Urothelium cell line (cell line): ENCODE data around the gene TLK2.
"Not testable (repeated sequence)": the region's sequence is repeated elsewhere in the genome, so short reads cannot be mapped to it uniquely, and the experiment has no call there.

Experiments
- DNase-seq: peaks from one replicate; pipeline ENCODE4 v3.0.0; 2011; ENCODE audit warnings: low spot score, mixed read lengths
- FAIRE-seq: peaks from 2 replicates; lab custom pipeline; 2011; peaks lifted over from hg19 to GRCh38; lab: Jason Lieb, UNC

The TLK2 gene

GRCh38 chr17:62478424-62478879 lies at the start of gene TLK2:
Gene TLK2 (plus strand): TSS chr17:62478825. CDS start chr17:62481126, 2,301 bp downstream.
- DNase-seq: peak; percentile 99
- no peak for FAIRE-seq

GRCh38 chr17:62435251-62435650 lies 43.4 kb upstream of the TLK2 start:
- FAIRE-seq, DNase-seq: not testable (repeated sequence)

DNA sequence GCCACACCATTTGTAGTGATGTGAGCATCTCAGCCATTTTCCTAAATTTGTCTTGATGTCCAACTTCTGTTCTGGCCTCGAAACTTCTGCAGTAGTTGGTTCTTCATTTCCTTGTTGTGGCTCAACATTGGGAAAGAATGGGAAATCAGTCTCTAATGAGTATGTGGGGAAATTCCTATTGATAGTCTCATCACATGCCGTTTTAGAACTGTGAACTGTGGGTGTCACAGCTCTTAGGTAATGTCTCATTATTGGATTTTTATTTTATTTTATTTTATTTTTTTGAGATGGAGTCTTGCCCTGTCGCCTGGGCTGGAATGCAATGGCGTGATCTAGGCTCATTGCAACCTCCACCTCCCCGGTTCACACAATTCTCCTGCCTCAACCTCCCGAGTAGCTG lies 37.4 kb upstream of the TLK2 start:
- not testable (repeated sequence) for DNase-seq, FAIRE-seq

GRCh38 chr17:62444063-62444462 lies 34.6 kb upstream of the TLK2 start:
- FAIRE-seq: no peak
- DNase-seq: no peak

GRCh38 chr17:62445791-62446190 lies 32.8 kb upstream of the TLK2 start:
- DNase-seq, FAIRE-seq: not testable (repeated sequence)

- not testable (repeated sequence) for DNase-seq, FAIRE-seq
Observed at GRCh38 chr17:62452195-62452594, 26.4 kb upstream of the TLK2 start.

DNA sequence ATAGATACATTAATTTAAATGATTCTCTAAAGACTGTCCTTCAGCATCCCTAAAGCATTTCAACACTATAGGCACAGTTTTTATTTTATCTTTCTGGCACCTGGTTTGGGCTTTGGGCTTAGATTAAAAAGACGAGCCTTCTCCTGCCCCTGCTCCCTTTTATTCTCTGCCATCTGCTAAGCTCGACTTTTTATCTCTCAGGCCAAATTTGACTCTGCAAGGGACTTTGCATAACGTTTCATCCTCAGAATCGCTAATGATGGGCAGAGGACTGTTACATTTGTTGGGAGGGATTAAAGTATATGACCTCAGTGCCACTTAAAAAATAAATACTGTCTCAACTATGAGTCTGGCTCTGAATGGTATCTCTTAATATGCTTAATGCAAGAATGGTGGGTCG lies 25.6 kb upstream of the TLK2 start:
- FAIRE-seq, DNase-seq: not testable (repeated sequence)

DNA sequence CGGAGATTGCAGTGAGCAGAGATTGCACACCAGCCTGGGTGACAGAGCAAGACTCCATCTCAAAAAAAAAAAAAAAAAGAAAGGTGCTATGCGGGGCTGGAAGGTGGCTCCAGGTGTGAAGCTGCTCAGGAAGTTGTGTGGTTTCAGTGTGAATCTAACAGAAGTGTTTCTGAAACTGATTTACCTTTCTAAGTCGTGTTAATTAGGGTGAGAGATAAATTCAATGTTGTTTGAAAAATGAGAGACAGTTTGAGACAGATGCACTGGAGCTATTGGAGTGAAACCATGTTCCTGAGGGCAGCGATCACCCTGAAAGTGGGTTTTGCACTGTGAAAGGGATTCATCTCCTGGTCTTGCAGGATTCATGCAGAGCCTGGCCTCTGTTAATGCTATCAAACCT lies 25.0 kb upstream of the TLK2 start:
- not testable (repeated sequence) for FAIRE-seq, DNase-seq

- not testable (repeated sequence) for DNase-seq, FAIRE-seq
Observed at GRCh38 chr17:62454111-62454510, 24.5 kb upstream of the TLK2 start.

DNA sequence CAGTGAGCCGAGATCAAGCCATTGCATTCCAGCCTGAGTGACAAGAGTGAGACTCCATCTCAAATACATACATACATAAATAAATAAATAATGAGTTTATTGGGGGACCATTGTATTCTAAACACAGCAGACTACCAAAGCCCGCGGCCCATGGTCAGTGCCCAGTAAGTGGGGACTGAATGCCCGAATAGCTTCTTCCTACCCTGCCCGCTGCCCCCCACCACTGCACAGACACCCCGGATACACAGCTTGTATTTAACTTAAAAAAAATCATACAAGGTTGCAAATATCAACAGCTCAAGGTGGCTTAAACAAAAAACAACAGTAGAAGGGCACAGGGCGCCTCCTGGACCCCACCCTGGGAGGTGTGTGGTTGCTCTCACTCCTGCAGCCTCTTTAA lies 22.6 kb upstream of the TLK2 start:
- DNase-seq (no peak), FAIRE-seq (no peak)

DNA sequence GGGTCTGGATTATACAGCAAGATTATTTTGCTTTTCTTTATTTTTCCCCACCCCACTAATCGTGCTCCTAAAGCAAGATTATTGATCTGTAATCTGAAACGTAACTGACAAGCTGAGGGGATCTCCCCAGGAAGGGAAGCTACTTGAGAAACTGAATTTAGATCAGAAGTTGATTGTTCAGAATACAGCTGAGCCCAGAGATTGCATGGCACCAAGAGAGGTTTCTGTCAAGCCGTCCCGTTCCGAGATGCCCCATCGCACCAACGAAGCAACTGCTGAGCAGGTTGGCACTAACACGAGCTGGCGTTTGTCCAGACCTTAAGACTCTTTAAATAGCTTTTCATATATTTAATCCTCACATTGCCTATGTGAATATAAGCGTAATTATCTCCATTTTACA lies 20.1 kb upstream of the TLK2 start:
- peak; percentile 84 for FAIRE-seq
- not testable (repeated sequence) for DNase-seq

GRCh38 chr17:62464422-62464821 lies 14.2 kb upstream of the TLK2 start:
- FAIRE-seq, DNase-seq: not testable (repeated sequence)

- FAIRE-seq: not testable (repeated sequence)
Observed at GRCh38 chr17:62465271-62465670, 13.4 kb upstream of the TLK2 start.

DNA sequence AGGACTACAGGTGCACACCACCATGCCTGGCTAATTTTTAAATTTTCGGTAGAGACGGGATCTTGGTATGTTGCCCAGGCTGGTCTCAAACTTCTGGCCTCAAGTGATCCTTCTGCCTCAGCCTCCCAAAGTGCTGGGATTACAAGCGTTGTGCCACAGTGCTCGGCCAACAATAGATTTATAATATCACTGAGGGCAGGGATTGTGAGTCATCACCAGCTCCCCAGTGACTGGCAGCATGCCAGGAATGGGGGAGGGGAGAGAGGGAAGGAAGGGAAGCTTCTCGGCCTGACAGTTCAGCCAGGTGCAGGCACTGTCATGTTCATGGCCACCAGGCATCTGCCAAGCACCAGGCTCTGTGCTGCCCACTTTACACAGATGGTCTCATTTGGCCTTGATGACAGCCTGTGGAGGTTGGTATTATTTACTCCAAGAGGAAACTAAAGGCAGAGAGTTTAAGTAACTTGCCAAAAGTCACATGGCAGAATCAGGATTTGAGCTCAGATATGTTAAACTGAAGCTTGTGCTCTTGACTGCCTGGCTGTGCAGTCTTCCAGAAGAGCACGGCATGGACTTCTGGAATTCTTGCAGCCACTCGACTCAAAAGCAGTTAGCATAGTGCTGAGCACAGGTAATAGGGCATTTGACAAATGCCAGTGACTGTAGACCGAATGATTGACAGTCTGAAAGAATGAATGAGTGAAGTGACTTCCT lies 7.8 kb upstream of the TLK2 start:
- DNase-seq: peak; percentile 85

More at GRCh38 chr17:62465271-62465670, 13.4 kb upstream of the TLK2 start:
- not testable (repeated sequence) for DNase-seq

DNA sequence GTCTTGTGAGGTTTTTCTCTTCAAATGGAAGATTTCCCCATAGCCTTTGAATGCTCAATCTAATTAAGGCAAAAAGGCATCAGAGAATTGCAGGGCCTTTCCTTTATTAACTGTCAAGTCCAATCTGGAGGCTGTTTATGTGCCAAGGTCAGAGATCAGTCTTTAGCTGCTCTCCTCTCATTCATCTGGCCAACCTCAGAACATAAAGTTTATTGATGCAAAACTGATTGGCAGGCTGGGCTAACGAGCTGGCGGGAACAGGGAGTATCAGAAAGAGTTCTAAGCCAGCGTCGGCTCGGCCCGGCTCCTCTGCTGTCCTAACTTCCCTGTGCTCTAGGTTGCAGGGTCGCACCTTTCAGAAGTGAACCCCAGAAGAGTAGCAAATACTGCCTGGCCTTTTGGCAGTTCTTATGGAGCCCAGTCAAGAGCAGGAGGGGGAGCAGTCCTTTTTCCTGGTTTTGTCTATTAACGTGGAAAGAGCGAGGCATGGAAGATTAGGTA lies 7.2 kb upstream of the TLK2 start:
- not testable (repeated sequence) for DNase-seq, FAIRE-seq

More for the DNA sequence above, 7.8 kb upstream of the TLK2 start:
- peak; percentile 46 for FAIRE-seq

- not testable (repeated sequence) for DNase-seq
- peak; percentile 30 for FAIRE-seq
Observed at GRCh38 chr17:62473030-62473982, 5.3 kb upstream of the TLK2 start.

- not testable (repeated sequence) for DNase-seq, FAIRE-seq
Observed at GRCh38 chr17:62477111-62477510, 1.5 kb upstream of the TLK2 start.

DNA sequence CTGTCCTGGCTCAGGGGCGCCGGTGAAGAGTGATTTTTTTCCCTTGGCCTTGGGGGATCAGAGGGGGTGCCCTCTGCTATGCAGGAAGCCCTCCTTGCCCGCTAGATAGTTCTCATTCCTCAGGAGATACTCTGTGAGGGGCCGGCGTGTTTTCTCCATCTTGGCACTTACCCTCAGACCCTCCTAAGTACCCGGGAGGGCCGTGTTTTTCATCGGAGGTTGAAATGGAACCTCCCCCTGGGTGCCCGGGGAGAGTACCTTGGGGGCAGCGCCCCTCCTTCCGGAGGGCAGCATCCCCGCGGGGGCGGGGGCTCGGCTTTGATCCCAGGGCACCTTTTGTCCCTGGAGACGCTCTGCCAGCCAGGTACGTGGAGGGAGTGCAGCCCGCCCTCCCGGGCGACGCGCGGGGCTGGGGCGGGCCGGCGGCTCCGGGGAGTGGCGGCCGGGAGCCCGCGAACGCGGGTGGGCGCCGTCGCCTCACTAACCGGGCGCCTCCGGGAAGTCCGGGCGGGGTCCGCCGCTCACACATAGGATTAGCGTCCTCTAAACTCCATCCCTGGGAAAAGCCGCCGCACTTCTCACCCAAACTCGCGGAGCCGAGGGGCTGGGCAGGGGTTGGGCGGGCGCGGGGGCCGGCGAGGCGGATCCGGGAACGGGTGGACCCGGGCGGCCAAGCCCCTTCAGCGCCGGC lies 762 bp upstream of the TLK2 start:
- peak; percentile 9 for FAIRE-seq
- DNase-seq: peak; percentile 71

DNA sequence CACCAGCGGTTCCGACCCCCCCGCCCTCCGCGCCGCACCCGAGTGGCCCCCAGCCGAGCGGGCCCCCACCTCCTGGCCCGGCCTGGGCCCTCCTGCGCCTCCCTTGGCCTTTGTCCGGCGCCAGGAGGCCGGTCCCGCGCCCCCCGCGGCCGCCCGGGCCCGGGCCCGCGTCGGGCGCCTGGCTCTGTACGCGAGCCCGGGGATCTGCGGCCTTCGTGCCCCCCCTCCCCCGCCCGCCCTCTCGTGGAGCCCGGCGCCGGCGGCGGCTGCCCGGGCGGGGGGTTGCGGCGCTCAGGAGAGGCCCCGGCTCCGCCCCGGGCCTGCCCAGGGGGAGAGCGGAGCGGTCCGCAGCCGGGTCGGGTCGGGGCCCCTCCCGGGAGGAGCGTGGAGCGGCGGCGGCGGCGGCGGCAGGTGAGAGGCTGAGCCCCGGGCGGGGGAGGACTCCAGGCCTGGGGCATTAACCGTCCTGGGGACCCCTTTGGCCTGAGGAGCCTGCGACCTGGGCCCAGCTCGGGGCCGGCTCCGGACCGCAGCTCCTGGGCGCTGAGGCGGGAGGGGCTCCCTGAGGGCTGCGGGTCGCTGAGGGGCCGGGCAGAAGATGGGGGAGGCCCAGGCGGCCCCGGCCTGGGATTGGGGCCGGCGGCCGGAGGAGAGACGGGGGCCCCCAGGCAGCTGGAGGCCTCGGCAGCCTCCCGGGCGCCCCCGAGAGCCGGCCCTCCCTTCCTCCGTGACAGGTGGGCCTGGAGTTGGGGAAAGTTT lies 434 bp downstream of the TLK2 start:
- FAIRE-seq: not testable (repeated sequence)
- DNase-seq: peak; percentile 31
